Measurements from ENCODE around the gene PCDHA7. TPM values are rescaled to one million over a fixed set of nuclear protein-coding genes. Genes with fewer than 3 reads are reported as not detected.
"Not testable (repeated sequence)": the region's sequence is repeated elsewhere in the genome, so short reads cannot be mapped to it uniquely, and the experiment has no call there.

Gene PCDHA7
- total RNA-seq, 1 donor from 2014 or later: 2.1 TPM

- H3K4me1 Mint-ChIP-seq (ENCODE audit: unreplicated experiment): no peaks in the 10 kb centered on the region
- DNase-seq (ENCODE audit: extremely low spot score, unreplicated experiment): no peak
- no peak for TF ChIP-seq CTCF (IDR thresholded peaks at IDR 0.05)
- H3K9me3 Mint-ChIP-seq (ENCODE audit: unreplicated experiment): peaks cover 30% of the 10 kb centered on the region
- H3K27ac Mint-ChIP-seq (ENCODE audit: unreplicated experiment): no peak overlapping the region
- no peaks in the 10 kb centered on the region for H3K27me3 Mint-ChIP-seq (ENCODE audit: unreplicated experiment)
- peaks cover 27% of the 10 kb centered on the region for H3K36me3 Mint-ChIP-seq (ENCODE audit: unreplicated experiment)
- no peak overlapping the region for H3K4me3 Mint-ChIP-seq (ENCODE audit: unreplicated experiment)
These were observed 9.0 kb downstream of the PCDHA7 start for GRCh38 chr5:140842798-140843733.

- not testable (repeated sequence) for H3K27me3 Mint-ChIP-seq (ENCODE audit: unreplicated experiment); H3K27ac Mint-ChIP-seq (ENCODE audit: unreplicated experiment); H3K4me3 Mint-ChIP-seq (ENCODE audit: unreplicated experiment); DNase-seq (ENCODE audit: extremely low spot score, unreplicated experiment); H3K4me1 Mint-ChIP-seq (ENCODE audit: unreplicated experiment)
- Mint-ChIP-seq H3K9me3 (ENCODE audit: unreplicated experiment) (peaks cover 24% of the 10 kb centered on the region), H3K36me3 (ENCODE audit: unreplicated experiment) (peaks cover 16% of the 10 kb centered on the region)
These were observed 14.4 kb downstream of the PCDHA7 start, which contains the start of gene PCDHA9 for GRCh38 chr5:140848139-140849102. TSS of gene PCDHA9 (plus strand) at chr5:140848382. CDS start at chr5:140848496, 114 bp downstream.

- not testable (repeated sequence) for DNase-seq (ENCODE audit: extremely low spot score, unreplicated experiment); H3K4me3 Mint-ChIP-seq (ENCODE audit: unreplicated experiment); H3K4me1 Mint-ChIP-seq (ENCODE audit: unreplicated experiment); H3K27me3 Mint-ChIP-seq (ENCODE audit: unreplicated experiment); H3K27ac Mint-ChIP-seq (ENCODE audit: unreplicated experiment)
- Mint-ChIP-seq H3K9me3 (ENCODE audit: unreplicated experiment) (peaks cover 23% of the 10 kb centered on the region), H3K36me3 (ENCODE audit: unreplicated experiment) (peaks cover 18% of the 10 kb centered on the region)
These were observed 16.0 kb downstream of the PCDHA7 start for GRCh38 chr5:140849831-140850634.

- peaks cover 25% of the 10 kb centered on the region for H3K36me3 Mint-ChIP-seq (ENCODE audit: unreplicated experiment)
- H3K27me3 Mint-ChIP-seq (ENCODE audit: unreplicated experiment): no peaks in the 10 kb centered on the region
- DNase-seq (ENCODE audit: extremely low spot score, unreplicated experiment): no peak
- peak; percentile 36 for TF ChIP-seq CTCF (IDR thresholded peaks at IDR 0.05)
- peaks cover 23% of the 10 kb centered on the region for H3K9me3 Mint-ChIP-seq (ENCODE audit: unreplicated experiment)
- peak within 1 kb of the TSS; percentile 54 for H3K27ac Mint-ChIP-seq (ENCODE audit: unreplicated experiment)
- no peaks in the 10 kb centered on the region for H3K4me1 Mint-ChIP-seq (ENCODE audit: unreplicated experiment)
- peak within 1 kb of the TSS; percentile 65 for H3K4me3 Mint-ChIP-seq (ENCODE audit: unreplicated experiment)
These were observed 22.0 kb downstream of the PCDHA7 start, which contains the start of gene PCDHA10 for GRCh38 chr5:140855772-140856674. TSS of gene PCDHA10 (plus strand) at chr5:140855897. CDS start at chr5:140856049, 152 bp downstream.
